GM12891 (cell line): ENCODE measurements around the gene RFX2.

ENCODE experiments used
- DNase-seq: peaks from one replicate; pipeline ENCODE4 v3.0.0; 2011; ENCODE audit warnings: low spot score; ENCODE audit not compliant: insufficient read length
- FAIRE-seq: peaks from 2 replicates; lab custom pipeline; 2011; peaks lifted over from hg19 to GRCh38; lab: Jason Lieb, UNC
- PAX5 ChIP-seq: IDR thresholded peaks from 2 replicates; pipeline ENCODE4 v1.6.1; 2011; ENCODE audit warnings: low read length, moderate library complexity, mild to moderate bottlenecking; ENCODE audit not compliant: insufficient read depth, severe bottlenecking
- POLR2A ChIP-seq: IDR thresholded peaks from 2 replicates; pipeline ENCODE4 v1.6.1; 2011; ENCODE audit warnings: low read depth, low read length, control low read depth
- POLR2AphosphoS5 ChIP-seq: IDR thresholded peaks from 2 replicates; pipeline ENCODE4 v1.6.1; 2011; ENCODE audit warnings: low read depth, low read length, control low read depth
- POU2F2 ChIP-seq: IDR thresholded peaks from 2 replicates; pipeline ENCODE4 v1.6.1; 2011; ENCODE audit warnings: low read depth, mild to moderate bottlenecking, control low read depth, low read length, moderate library complexity
- SPI1 ChIP-seq: IDR thresholded peaks from 2 replicates; pipeline ENCODE4 v1.6.1; 2011; ENCODE audit warnings: low read depth, low read length, control low read depth
- TAF1 ChIP-seq: IDR thresholded peaks from 2 replicates; pipeline ENCODE4 v1.6.1; 2011; ENCODE audit warnings: low read depth, low read length, control low read depth

Gene RFX2

GRCh38 chr19:6069268-6069791 is 41.0 kb downstream of the RFX2 start:
- FAIRE-seq (no peak), DNase-seq (no peak)
- TF ChIP-seq POLR2AphosphoS5 (no peak), PAX5 (no peak), SPI1 (no peak), POU2F2 (no peak), POLR2A (no peak), TAF1 (no peak)

GRCh38 chr19:6068711-6069110 is 41.6 kb downstream of the RFX2 start:
- FAIRE-seq: no peak
- TF ChIP-seq POLR2A (no peak), POU2F2 (no peak), POLR2AphosphoS5 (no peak), SPI1 (no peak), PAX5 (no peak), TAF1 (no peak)
- no peak for DNase-seq

GRCh38 chr19:6067975-6068374 is 42.3 kb downstream of the RFX2 start:
- TF ChIP-seq POU2F2 (no peak), PAX5 (no peak), SPI1 (no peak), TAF1 (no peak), POLR2A (no peak), POLR2AphosphoS5 (no peak)
- FAIRE-seq: no peak
- DNase-seq: no peak

GRCh38 chr19:6066661-6067646 is 43.3 kb downstream of the RFX2 start:
- DNase-seq (no peak), FAIRE-seq (no peak)
- no peak for TF ChIP-seq TAF1
- no peak for TF ChIP-seq POLR2A
- no peak for TF ChIP-seq POU2F2
- TF ChIP-seq SPI1: no peak

- no peak for FAIRE-seq
- DNase-seq: no peak
- TF ChIP-seq POLR2AphosphoS5: no peak
- no peak for TF ChIP-seq SPI1
- no peak for TF ChIP-seq POU2F2
- TF ChIP-seq POLR2A: no peak
These were observed 44.5 kb downstream of the RFX2 start for GRCh38 chr19:6065685-6066374.

GRCh38 chr19:6064336-6065073 is 45.8 kb downstream of the RFX2 start:
- TF ChIP-seq POLR2A (no peak), PAX5 (no peak), POLR2AphosphoS5 (no peak)
- no peak for DNase-seq
- FAIRE-seq: no peak

- DNase-seq: no peak
These were observed 46.5 kb downstream of the RFX2 start for GRCh38 chr19:6063576-6064335.

GRCh38 chr19:6062961-6063575 is 47.2 kb downstream of the RFX2 start:
- FAIRE-seq: no peak
- TF ChIP-seq POLR2A (no peak), POLR2AphosphoS5 (no peak), TAF1 (no peak), PAX5 (no peak), POU2F2 (no peak), SPI1 (no peak)
- no peak for DNase-seq

More at GRCh38 chr19:6063576-6064335, 46.5 kb downstream of the RFX2 start:
- TF ChIP-seq POU2F2: no peak
- no peak for TF ChIP-seq POLR2A
- TF ChIP-seq SPI1: no peak
- no peak for TF ChIP-seq PAX5
- no peak for TF ChIP-seq TAF1
- TF ChIP-seq POLR2AphosphoS5: no peak
- no peak for FAIRE-seq
